Right lobe of liver (tissue), 6 donors: ENCODE data around the gene PHLDA2. TPM values are rescaled to one million over a fixed set of nuclear protein-coding genes. Genes with fewer than 3 reads are reported as not detected.
A peak's percentile ranks its signal among the peaks of the same experiment; 100 is the strongest.

Source experiments
- ATAC-seq, 4 donors: fragments of 200-7000 bp; cut with Tn5 transposase; one replicate each; pipeline ENCODE4 v1.9.1; 2020; ENCODE audit warnings: mild to moderate bottlenecking in 4 of 4, moderate library complexity in 4 of 4
- DNase-seq, 3 donors: peaks; one replicate each; pipeline ENCODE4 v3.0.0-alpha.2; 2020
- H3K27ac ChIP-seq, 3 donors: fragments of 200-600 bp; one replicate each; pipeline ENCODE4 v1.8.0; 2022
- H3K27me3 ChIP-seq, 2 donors: fragments of 200-600 bp; one replicate each; pipeline ENCODE4 v1.8.0; 2022
- H3K36me3 ChIP-seq, 4 donors: fragments of 200-600 bp; sonication (generic) in 1 of 4; one replicate each; pipeline versions ENCODE4 v1.5.1 to v1.8.0; 2017 to 2022; ENCODE audit warnings: control low read depth in 1 of 4
- H3K4me1 ChIP-seq, 4 donors: fragments of 200-600 bp; sonication (generic) in 1 of 4; one replicate each; pipeline versions ENCODE4 v1.5.1 to v1.8.0; 2017 to 2022; ENCODE audit warnings: control low read depth in 1 of 4
- H3K4me3 ChIP-seq, 3 donors: fragments of 200-600 bp; one replicate each; pipeline ENCODE4 v1.8.0; 2022
- H3K9me3 ChIP-seq, 4 donors: fragments of 200-600 bp; sonication (generic) in 1 of 4; one replicate each; pipeline versions ENCODE4 v1.5.1 to v1.8.0; 2017 to 2022; ENCODE audit warnings: control low read depth in 1 of 4
- CTCF ChIP-seq, 4 donors: fragments of 200-600 bp in 3 of 4; fragments of 450-650 bp in 1 of 4; IDR thresholded peaks; one replicate each; pipeline versions ENCODE4 v1.5.1 to v1.8.0; 2016 to 2022; ENCODE audit warnings: antibody characterized with exemption in 4 of 4, mild to moderate bottlenecking in 2 of 4
- POLR2A ChIP-seq: fragments of 450-650 bp; IDR thresholded peaks from one replicate; pipeline ENCODE4 v1.6.1; 2017; ENCODE audit warnings: antibody characterized with exemption, mild to moderate bottlenecking
- WGBS: methylation state at CpG from one replicate; pipeline ENCODE4 v1.1.6; 2018; ENCODE audit warnings: low coverage, low lambda C conversion rate; ENCODE audit not compliant: insufficient coverage; ENCODE audit errors: missing lambda C conversion rate; 5-methylcytosine and 5-hydroxymethylcytosine counted together
- intact Hi-C, 2 donors: fragments of 100-400 bp; cut with DNase I; formaldehyde crosslinking; loops; one replicate each; pipeline versions ENCODE4 v1.11.2 to v1.14.1; 2022
- total RNA-seq, 6 experiments: library from RNA; depleted of rRNA in 2 of 6; stranded (reverse); fragments of >200 nt in 2 of 6; fragmentation: NEBNext Ultra II Directional in 3 of 6; extraction: Animal tissue kit (Norgen Biotek cat#: 25700) in 3 of 6; gene quantifications; one replicate each; pipeline versions ENCODE4 v1.1.0 to v1.2.4, GENCODE V29; 2016 to 2023
- donor health status: DM: no; HTN: yes; CAD: no.
- donor health status: DM: no; HTN: no; CAD: no.
- donor health status: DM: no; HTN: no; CAD: no.
- donor health status: DM: no; HTN: yes; CAD: no.
- donor health status: DM: no; HTN: yes; CAD: no.

The PHLDA2 gene
- total RNA-seq, 6 experiments from 2014 or later, result 0.51 to 12.7 (median 5.9) TPM; not detected in 1

- peaks cover 0 to 12% (median 5%) of the 10 kb centered on the region in 4 donors for H3K4me1 ChIP-seq
- DNase-seq (peak in 1 of 3 donors; percentile 57), ATAC-seq (no peak)
- TF ChIP-seq CTCF (IDR thresholded peaks at IDR 0.05) (no peak), POLR2A (no peak)
- peak overlapping the region; percentile 40 to 69 (median 61) for H3K27ac ChIP-seq
- 57% methylated on average over 11 of the region's 13 CpGs for WGBS
- H3K36me3 ChIP-seq, result no peaks in the 10 kb centered on the region
- H3K4me3 ChIP-seq, result no peak overlapping the region
- H3K9me3 ChIP-seq, result no peaks in the 10 kb centered on the region
- H3K27me3 ChIP-seq, result no peaks in the 10 kb centered on the region
- intact Hi-C loops, result no loop called here
Observed at GRCh38 chr11:2899080-2899783, 30.0 kb downstream of the PHLDA2 start.

GRCh38 chr11:2898366-2899079 is 30.7 kb downstream of the PHLDA2 start:
- 69% methylated on average over 5 of the region's 12 CpGs for WGBS
- H3K27ac ChIP-seq, result peak overlapping the region; percentile 40 to 69 (median 61)

GRCh38 chr11:2897048-2897447 is 32.2 kb downstream of the PHLDA2 start:
- no peak overlapping the region for H3K4me3 ChIP-seq
- TF ChIP-seq POLR2A (no peak), CTCF (IDR thresholded peaks at IDR 0.05) (no peak)
- intact Hi-C loops, result no loop called here
- no peak overlapping the region for H3K27ac ChIP-seq
- no peaks in the 10 kb centered on the region for H3K36me3 ChIP-seq
- H3K4me1 ChIP-seq, result peaks cover 0 to 15% (median 6%) of the 10 kb centered on the region in 4 donors
- 80% methylated on average over 1 of the region's 6 CpGs for WGBS
- DNase-seq (no peak), ATAC-seq (no peak)
- no peaks in the 10 kb centered on the region for H3K9me3 ChIP-seq
- H3K27me3 ChIP-seq, result no peaks in the 10 kb centered on the region

More at GRCh38 chr11:2898366-2899079, 30.7 kb downstream of the PHLDA2 start:
- no peak for TF ChIP-seq CTCF (IDR thresholded peaks at IDR 0.05)
- no peak for TF ChIP-seq POLR2A
- peak in 3 of 4 donors; percentile 17 to 24 (median 20) for ATAC-seq
- Histone ChIP-seq H3K4me3 (no peak overlapping the region), H3K27me3 (no peaks in the 10 kb centered on the region), H3K4me1 (peaks cover 0 to 7% (median 3%) of the 10 kb centered on the region in 4 donors), H3K9me3 (no peaks in the 10 kb centered on the region), H3K36me3 (no peaks in the 10 kb centered on the region)
- DNase-seq, result peak in 2 of 3 donors; percentile 68 to 80
- intact Hi-C loops, result no loop called here

- intact Hi-C loops, result no loop called here
- H3K9me3 ChIP-seq, result no peaks in the 10 kb centered on the region
- 77% methylated on average over 5 of the region's 9 CpGs for WGBS
- no peaks in the 10 kb centered on the region for H3K27me3 ChIP-seq
- H3K4me1 ChIP-seq, result peaks cover 0 to 18% (median 9%) of the 10 kb centered on the region in 4 donors
- ATAC-seq (no peak), DNase-seq (no peak)
- H3K36me3 ChIP-seq, result no peaks in the 10 kb centered on the region
- no peak overlapping the region for H3K4me3 ChIP-seq
- TF ChIP-seq POLR2A, result no peak
- TF ChIP-seq CTCF (IDR thresholded peaks at IDR 0.05), result no peak
- no peak overlapping the region for H3K27ac ChIP-seq
Observed at GRCh38 chr11:2896047-2896446, 33.2 kb downstream of the PHLDA2 start.
